GM06990 (cell line): ENCODE measurements around the gene SLC1A4.
"Not testable (repeated sequence)": the region's sequence is repeated elsewhere in the genome, so short reads cannot be mapped to it uniquely, and the experiment has no call there.

ENCODE experiments used
- DNase-seq: peaks from one replicate; pipeline ENCODE4 v3.0.0-alpha.2; 2011; ENCODE audit not compliant: insufficient read length; ENCODE audit errors: extremely low read depth
- H3K27me3 ChIP-seq: replicated peaks from 2 replicates; pipeline ENCODE4 v1.6.0; 2011; ENCODE audit warnings: low read length; ENCODE audit not compliant: control insufficient read depth, insufficient read depth
- H3K36me3 ChIP-seq: 2 replicates; pipeline ENCODE4 v1.5.1; 2011; ENCODE audit warnings: low read length; ENCODE audit not compliant: control insufficient read depth, insufficient read depth
- H3K4me3 ChIP-seq: replicated peaks from 2 replicates; pipeline ENCODE4 v1.5.1; 2011; ENCODE audit warnings: low read depth, mild to moderate bottlenecking, control low read depth, low read length
- TF ChIP-seq, protein P1 (sequence below): IDR thresholded peaks from 2 replicates; pipeline ENCODE4 v1.5.1; 2011; ENCODE audit warnings: low read length, control low read depth, mild to moderate bottlenecking, inconsistent platforms; ENCODE audit not compliant: insufficient read depth, poor library complexity, severe bottlenecking

The SLC1A4 gene

DNA sequence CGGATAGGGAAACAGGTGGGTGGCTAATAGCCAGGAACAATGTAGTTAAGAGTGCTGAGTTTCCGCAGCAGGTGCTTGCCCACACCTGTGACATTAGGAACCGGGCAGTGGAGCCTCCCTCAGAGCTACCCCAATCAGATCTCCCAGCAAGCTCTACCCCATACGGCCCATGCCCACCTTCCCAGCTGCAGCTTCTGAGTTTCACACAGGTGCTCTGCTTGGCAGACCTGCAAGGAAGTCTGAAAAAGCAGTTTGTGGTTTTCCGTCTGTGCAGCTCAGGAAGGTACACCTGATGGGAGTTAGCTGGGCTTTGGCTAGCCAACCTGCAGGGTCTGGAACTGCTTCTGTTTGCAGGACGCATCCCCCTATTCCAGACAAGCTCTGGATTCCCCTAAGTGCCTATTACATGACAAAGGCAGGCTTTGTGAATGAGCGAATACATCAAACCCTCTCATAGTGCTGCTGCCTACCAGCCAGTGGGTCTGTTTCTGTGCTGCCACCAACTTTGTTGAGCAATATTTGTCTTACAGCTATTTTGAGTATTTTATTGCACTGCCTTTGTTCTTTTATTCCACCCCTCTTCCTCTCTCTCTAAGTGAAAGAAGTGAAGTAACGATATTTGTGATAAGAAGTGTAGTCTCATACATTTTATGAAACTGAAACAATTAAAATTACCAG, 42.3 kb downstream of the SLC1A4 start:
- Histone ChIP-seq H3K4me3 (peak overlapping the region; percentile 28), H3K36me3 (no peaks in the 10 kb centered on the region), H3K27me3 (no peaks in the 10 kb centered on the region)
- peak; percentile 52 for DNase-seq
- TF ChIP-seq, protein P1, sequence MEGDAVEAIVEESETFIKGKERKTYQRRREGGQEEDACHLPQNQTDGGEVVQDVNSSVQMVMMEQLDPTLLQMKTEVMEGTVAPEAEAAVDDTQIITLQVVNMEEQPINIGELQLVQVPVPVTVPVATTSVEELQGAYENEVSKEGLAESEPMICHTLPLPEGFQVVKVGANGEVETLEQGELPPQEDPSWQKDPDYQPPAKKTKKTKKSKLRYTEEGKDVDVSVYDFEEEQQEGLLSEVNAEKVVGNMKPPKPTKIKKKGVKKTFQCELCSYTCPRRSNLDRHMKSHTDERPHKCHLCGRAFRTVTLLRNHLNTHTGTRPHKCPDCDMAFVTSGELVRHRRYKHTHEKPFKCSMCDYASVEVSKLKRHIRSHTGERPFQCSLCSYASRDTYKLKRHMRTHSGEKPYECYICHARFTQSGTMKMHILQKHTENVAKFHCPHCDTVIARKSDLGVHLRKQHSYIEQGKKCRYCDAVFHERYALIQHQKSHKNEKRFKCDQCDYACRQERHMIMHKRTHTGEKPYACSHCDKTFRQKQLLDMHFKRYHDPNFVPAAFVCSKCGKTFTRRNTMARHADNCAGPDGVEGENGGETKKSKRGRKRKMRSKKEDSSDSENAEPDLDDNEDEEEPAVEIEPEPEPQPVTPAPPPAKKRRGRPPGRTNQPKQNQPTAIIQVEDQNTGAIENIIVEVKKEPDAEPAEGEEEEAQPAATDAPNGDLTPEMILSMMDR = no peak

DNA sequence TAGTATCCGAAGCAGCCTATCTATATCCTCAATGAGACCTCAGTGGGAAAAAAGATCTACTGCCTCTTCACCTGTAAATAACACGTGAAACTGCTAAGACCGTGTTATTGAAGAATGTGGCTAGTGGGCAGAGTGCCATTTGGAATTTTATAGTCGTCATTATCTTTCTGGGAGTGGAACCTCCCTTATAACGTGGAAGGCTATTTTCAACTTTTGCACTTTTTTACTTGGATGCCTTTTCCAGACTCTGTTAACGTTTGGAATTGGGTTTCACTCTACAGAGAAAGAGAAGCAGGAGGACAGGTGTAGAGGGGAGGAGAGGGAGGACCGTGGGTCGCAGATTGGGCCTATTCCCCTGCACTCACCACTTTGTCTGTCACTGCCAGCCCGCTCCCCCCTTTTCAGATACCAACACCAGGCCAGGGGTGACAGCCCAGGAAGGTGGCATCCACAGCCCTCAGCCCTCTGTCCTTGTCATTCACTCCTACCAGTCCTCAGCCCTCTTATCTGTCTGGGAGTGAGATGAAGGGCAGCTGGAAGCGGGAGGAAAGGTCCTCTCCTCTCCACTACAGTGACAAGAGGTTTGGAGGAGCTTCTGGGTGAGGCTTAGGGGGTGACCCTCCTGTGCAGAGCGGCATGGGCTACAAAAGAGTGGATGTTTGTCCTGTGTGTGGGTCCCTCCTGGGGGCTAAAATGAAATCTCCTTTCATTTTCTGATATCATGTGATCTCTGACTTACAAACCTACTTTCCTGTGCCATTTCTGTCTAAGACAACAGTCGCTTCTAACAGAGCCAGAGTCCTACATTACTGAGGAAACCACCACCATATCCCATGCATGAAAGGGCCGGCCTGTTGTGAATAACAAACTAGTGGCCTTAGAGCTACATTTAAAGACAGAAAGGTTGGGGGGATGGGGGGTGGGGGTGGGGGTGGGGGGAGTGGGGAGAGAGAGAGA, 43.1 kb downstream of the SLC1A4 start:
- Histone ChIP-seq H3K27me3 (no peaks in the 10 kb centered on the region), H3K36me3 (no peaks in the 10 kb centered on the region), H3K4me3 (peak overlapping the region; percentile 16; the same call in 1 of the 2 replicates)
- DNase-seq = no peak
- TF ChIP-seq, protein P1 = no peak

DNA sequence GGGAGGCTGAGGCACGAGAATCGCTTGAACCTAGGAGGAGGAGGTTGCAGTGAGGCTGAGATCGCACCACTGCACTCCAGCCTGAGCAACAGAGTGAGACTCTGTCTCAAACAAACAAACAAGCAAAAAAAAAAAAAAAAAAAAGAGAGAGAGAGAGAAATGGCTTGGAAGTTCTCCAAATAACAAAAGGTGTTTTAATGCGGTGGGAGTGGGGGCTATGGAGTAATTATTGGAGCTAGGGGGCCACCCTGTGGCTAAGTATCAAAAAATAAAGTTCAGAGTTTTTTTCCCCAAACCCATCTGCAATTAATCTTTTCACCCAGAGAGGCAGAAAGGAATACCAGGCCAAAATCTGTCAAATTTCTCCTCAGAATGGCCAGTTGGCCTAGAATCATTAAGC, 44.0 kb downstream of the SLC1A4 start:
- Histone ChIP-seq H3K36me3 (no peaks in the 10 kb centered on the region), H3K4me3 (no peak overlapping the region), H3K27me3 (no peaks in the 10 kb centered on the region)
- TF ChIP-seq, protein P1 = peak; percentile 27
- no peak for DNase-seq

DNA sequence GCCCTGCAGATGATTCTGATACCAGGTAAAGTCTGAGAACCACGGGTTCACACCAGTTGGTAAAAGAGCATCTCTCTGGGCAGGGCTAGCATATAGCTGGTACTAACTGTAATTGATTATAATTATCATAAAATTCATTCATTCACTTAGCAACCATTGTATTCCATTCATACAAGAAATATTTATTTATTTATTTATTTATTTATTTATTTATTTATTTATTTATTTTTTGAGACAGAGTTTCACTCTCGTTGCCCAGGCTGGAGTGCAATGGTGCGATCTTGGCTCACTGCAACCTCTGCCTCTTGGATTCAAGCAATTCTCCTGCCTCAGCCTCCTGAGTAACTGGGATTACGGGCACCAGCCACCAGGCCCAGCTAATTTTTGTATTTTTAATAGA, 44.5 kb downstream of the SLC1A4 start:
- not testable (repeated sequence) for DNase-seq, H3K27me3 ChIP-seq, H3K36me3 ChIP-seq, H3K4me3 ChIP-seq

DNA sequence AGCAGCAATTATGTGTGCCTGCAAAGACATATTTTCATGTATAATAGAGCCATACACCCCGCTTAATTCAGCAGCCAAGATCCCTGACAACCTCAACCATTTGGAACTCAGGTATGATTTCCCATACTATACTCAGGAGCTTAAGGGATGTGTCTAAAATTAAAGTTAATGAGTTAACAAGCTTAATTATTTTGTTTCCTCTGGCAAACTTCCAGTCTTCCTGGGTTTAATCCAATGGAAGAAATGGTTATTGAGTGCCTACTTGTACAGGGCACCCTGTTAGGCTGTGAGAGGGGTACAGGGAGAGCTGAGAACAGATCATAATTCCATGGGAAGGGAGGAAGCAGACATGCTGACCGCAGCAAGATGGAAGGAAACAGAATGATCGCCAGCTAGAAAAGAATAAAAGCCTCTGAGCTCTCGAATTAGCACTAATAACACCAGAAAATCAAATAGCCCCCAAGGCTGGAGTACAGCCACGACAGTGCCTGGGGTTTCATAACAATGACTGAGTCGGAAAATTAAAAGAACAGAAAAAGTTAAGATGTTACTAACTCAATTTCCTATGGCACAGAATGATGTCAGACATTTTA, 46.2 kb downstream of the SLC1A4 start:
- DNase-seq = no peak
- TF ChIP-seq, protein P1 = no peak
- no peaks in the 10 kb centered on the region for H3K27me3 ChIP-seq
- no peaks in the 10 kb centered on the region for H3K36me3 ChIP-seq
- H3K4me3 ChIP-seq = no peak overlapping the region

DNA sequence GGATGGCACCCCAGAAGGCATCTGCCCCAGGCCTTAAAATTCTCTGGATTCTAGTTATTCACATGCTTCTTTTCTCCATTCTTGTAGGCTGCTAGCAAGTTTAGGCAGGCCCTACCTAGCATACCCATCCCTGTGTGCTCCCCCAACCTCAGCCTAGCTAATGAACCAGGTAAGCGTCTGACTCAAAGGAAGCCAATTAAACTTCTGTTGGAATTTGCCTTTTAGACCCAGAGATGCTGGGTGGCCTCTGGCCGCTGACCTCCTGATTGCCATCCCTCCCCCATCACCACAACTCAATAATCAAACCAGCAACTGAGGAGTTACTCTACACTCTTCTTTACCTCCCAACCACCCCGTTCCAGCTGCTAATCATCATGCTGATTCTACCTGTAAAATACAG, 48.0 kb downstream of the SLC1A4 start:
- Histone ChIP-seq H3K27me3 (no peaks in the 10 kb centered on the region), H3K36me3 (no peaks in the 10 kb centered on the region), H3K4me3 (no peak overlapping the region)
- DNase-seq = no peak
- TF ChIP-seq, protein P1 = no peak
